NB4 (cell line): ENCODE data around the gene PBOV1.

Experiments
- DNase-seq: peaks from one replicate; pipeline ENCODE4 v3.0.0; 2010; ENCODE audit warnings: low read depth
- H3K4me3 ChIP-seq: one replicate; pipeline ENCODE4 v1.5.1; 2011; ENCODE audit warnings: mild to moderate bottlenecking, low read depth, low read length, moderate library complexity
- CTCF ChIP-seq: IDR thresholded peaks from one replicate; pipeline ENCODE4 v1.5.1; 2012; ENCODE audit warnings: low read depth, low read length
- MYC ChIP-seq: IDR thresholded peaks from 2 replicates; pipeline ENCODE4 v1.6.1; 2011; ENCODE audit warnings: low read depth, low read length
- POLR2A ChIP-seq: IDR thresholded peaks from 2 replicates; pipeline ENCODE4 v1.6.1; 2011; ENCODE audit warnings: mild to moderate bottlenecking; ENCODE audit not compliant: insufficient read length; ENCODE audit errors: extremely low read depth
- TF ChIP-seq, protein P1 (sequence below): IDR thresholded peaks from 2 replicates; pipeline ENCODE4 v1.6.1; 2011; ENCODE audit warnings: low read depth, low read length

PBOV1 gene

DNA sequence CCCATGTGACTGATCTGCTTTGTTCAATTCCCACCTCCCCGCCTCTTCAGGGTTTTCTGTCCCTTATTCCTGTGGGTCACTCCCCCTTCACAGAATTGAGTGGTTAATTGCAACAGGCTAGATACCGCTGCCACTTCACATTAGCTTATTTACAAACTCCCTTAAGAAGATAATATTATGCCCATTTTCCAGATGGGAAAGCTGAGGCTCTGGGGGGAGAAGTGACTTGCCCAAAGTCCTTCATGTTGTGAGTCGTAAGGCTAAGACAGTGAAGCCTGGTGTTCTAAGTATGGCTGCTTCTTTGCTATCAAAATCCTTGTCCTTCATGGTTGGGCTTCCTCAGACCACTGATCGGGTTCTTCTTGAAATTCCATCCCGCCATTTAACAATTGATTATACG, 39.9 kb upstream of the PBOV1 start:
- no peak for DNase-seq
- no peak overlapping the region for H3K4me3 ChIP-seq
- TF ChIP-seq, protein P1, sequence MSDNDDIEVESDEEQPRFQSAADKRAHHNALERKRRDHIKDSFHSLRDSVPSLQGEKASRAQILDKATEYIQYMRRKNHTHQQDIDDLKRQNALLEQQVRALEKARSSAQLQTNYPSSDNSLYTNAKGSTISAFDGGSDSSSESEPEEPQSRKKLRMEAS = no peak
- no peak for TF ChIP-seq POLR2A
- TF ChIP-seq CTCF = no peak
- TF ChIP-seq MYC = no peak

- TF ChIP-seq, protein P1 = no peak
- TF ChIP-seq POLR2A = no peak
- no peak for TF ChIP-seq CTCF
- TF ChIP-seq MYC = no peak
- DNase-seq = no peak
- no peak overlapping the region for H3K4me3 ChIP-seq
These were observed 39.3 kb upstream of the PBOV1 start for GRCh38 chr6:138257638-138258040.

DNA sequence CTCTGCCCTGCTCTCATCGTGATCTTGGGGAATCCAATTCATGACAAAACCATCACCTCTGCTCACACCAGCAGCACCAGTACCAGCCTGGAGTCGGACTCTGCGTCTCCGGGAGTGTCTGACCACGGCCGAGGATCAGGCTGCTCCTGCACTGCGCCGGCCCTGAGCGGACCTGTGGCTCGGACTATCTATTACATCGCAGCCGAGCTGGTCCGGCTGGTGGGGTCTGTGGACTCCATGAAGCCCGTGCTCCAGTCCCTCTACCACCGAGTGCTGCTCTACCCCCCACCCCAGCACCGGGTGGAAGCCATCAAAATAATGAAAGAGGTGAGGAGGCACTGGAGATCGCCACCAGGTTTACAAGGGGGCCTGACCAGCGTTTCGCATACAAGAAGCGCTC, 37.2 kb upstream of the PBOV1 start:
- H3K4me3 ChIP-seq = no peak overlapping the region
- TF ChIP-seq CTCF (no peak), POLR2A (no peak), MYC (no peak)
- TF ChIP-seq, protein P1 = no peak
- no peak for DNase-seq

- no peak for DNase-seq
- H3K4me3 ChIP-seq = no peak overlapping the region
- TF ChIP-seq CTCF = no peak
- TF ChIP-seq MYC = no peak
- TF ChIP-seq POLR2A = no peak
- TF ChIP-seq, protein P1 = no peak
These were observed 35.4 kb upstream of the PBOV1 start for GRCh38 chr6:138253731-138254130.

DNA sequence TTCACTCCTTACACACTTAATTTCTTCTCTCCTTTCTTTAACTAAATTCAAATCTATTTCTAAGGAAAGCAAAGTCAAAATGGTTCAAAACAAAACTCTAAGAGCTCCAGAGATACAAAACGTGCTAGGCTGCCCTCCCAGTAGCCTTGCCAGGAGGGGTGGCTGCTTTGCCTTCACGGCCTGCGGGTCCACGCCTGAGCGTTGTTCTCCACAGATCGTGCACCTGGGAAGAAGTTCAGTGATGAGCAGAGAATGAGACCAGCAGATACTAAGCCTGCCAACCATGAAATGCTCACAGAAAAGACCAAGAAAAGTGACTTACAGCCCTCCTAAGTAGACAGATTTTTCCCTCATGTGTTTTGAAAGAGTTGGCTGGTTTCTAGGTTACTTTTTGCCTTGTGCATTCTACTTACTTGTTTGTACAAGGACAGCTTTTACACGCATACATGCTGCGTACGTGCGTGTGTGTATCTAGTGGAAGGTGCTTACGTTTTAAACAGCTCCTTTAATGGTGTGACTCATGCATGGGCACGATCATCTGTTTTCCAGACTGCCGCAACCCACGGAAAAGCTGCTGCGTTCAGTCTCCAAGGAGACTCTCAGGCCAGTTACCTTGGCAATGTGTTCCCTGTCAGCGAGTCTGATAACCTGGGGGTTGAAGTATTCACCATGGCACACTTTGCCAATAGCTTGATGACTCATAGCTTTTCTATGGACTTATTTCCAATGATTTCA, 32.4 kb upstream of the PBOV1 start:
- TF ChIP-seq, protein P1 = no peak
- no peak for TF ChIP-seq POLR2A
- TF ChIP-seq CTCF = no peak
- no peak for TF ChIP-seq MYC
- no peak for DNase-seq
- H3K4me3 ChIP-seq = no peak overlapping the region
